Measurements from ENCODE around the gene NELFCD. TPM values are rescaled to one million over a fixed set of nuclear protein-coding genes. Genes with fewer than 3 reads are reported as not detected.
A peak's percentile ranks its signal among the peaks of the same experiment; 100 is the strongest.
"Not testable (repeated sequence)": the region's sequence is repeated elsewhere in the genome, so short reads cannot be mapped to it uniquely, and the experiment has no call there.

Gene NELFCD
- total RNA-seq, 1 experiment from 2014 or later, result 58.0 TPM

DNA sequence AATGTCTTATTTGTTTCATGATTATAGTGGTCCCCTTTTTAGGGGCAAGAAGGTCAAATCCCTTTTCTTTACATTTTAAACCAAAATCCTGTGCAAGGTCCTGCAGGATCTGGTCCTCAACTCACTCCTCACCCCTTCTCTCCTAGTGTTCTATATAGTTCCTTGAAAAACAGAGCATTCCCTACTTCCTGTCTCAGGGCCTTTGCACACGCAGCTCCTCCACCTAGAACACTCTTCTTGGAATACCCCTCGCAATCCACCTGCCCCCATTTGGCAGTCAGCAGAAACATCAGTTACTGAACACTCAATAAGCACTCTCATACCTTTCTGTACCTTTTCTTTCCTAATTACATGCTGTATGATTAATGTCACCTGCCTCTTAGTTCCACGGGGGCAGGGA, 54.3 kb downstream of the NELFCD start:
- no peak for DNase-seq (ENCODE audit: low spot score)
- in situ Hi-C loops (cut with HindIII; ENCODE audit: low sequenced_read_pairs), result no loop called here

GRCh38 chr20:59037386-59037785, 56.3 kb downstream of the NELFCD start:
- in situ Hi-C loops (cut with HindIII; ENCODE audit: low sequenced_read_pairs), result no loop called here
- DNase-seq (ENCODE audit: low spot score), result no peak

GRCh38 chr20:59039233-59039632, 58.2 kb downstream of the NELFCD start:
- in situ Hi-C loops (cut with HindIII; ENCODE audit: low sequenced_read_pairs), result no loop called here
- DNase-seq (ENCODE audit: low spot score), result no peak

- no peak for DNase-seq (ENCODE audit: low spot score)
- in situ Hi-C loops (cut with HindIII; ENCODE audit: low sequenced_read_pairs), result no loop called here
These were observed 59.6 kb downstream of the NELFCD start for GRCh38 chr20:59040667-59041066.

DNA sequence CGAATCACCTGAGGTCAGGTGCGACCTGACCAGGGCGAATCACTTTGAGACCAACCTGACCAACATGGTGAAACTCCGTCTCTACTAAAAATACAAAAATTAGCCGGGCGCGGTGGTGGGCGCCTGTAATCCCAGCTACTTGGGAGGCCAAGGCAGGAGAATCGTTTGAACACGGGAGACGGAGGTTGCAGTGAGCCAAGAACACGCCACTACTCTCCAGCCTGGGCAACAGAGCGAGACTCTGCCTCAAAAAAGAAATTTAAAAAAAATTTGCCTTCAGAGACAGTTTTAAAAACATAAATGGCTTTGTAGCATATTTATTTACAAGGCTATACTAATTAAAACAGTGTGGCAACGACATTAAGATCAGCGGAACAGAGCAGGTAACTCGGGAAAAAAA, 60.4 kb downstream of the NELFCD start:
- in situ Hi-C loops (cut with HindIII; ENCODE audit: low sequenced_read_pairs); DNase-seq (ENCODE audit: low spot score): not testable (repeated sequence)

- DNase-seq (ENCODE audit: low spot score), result no peak
- in situ Hi-C loops (cut with HindIII; ENCODE audit: low sequenced_read_pairs), result no loop called here
These were observed 61.2 kb downstream of the NELFCD start, which contains the start of gene PRELID3B for GRCh38 chr20:59042151-59042795. PRELID3B (minus strand) TSS chr20:59042786; CDS start chr20:59042730, 56 bp downstream.

DNA sequence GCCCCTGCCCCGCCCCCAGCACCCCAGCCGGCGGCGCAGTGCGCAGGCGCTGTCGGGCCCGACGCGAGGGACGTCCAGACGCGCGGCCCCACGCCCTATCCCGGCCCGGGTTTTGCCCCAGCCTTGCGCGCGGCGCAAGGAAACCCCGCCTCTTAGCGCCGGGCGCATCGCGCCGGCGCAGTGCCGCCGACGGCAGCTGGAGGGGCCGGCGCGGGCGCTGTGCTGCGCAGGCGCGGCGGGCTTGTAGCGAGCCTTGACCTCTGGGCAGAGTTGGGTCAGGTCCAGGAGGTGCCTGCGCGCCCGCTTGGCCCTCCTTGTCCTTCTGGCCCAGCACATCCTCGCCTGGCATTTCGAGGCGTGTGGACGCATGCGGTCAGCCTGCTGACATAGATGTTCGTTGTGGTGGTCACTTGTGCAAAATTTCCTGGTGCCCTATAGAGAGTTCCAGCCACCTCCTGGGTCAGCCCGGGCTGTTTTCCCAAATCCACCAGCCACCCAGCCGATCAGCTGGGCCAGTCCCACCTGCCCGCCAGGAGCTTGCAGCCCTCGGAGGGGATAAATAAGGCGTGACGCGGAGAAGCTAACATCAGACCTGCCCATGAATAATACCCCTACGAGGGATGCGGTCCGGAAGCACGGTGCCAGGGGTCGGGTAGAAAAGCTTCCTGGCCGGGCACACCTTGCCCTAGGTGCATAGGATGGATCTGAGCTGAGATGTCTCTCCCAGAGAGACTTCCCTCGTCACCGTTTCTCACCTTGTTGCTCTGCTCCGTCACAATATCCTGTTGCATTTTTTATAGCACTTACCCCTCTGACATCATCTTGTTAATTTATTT, 62.0 kb downstream of the NELFCD start:
- in situ Hi-C loops (cut with HindIII; ENCODE audit: low sequenced_read_pairs), result no loop called here
- peak; percentile 87 for DNase-seq (ENCODE audit: low spot score)

DNA sequence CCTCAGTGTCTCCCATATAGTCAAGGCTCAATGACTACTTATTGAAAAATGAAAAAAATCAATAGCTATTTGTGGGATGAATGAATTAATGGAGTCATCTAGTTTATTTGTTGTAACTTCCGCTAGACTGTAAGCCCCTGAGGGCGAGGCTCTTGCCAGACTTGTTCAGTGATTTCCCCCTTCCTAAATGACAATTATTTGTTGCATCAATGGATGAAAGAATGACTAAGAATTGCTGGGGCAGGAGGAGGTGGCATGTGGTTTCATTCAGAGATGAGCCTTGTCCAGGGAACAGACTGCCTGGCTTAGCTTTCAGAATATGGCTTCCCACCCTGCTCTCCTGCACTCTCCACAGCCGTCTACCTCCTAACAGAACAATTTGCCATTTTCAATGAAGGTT, 62.6 kb downstream of the NELFCD start:
- in situ Hi-C loops (cut with HindIII; ENCODE audit: low sequenced_read_pairs), result no loop called here

GRCh38 chr20:59044295-59044694, 63.2 kb downstream of the NELFCD start:
- in situ Hi-C loops (cut with HindIII; ENCODE audit: low sequenced_read_pairs), result no loop called here
- DNase-seq (ENCODE audit: low spot score), result no peak

More for the DNA sequence above, 62.6 kb downstream of the NELFCD start:
- DNase-seq (ENCODE audit: low spot score), result peak; percentile 16

Other genes starting within 250 kb of the NELFCD start
- not detected in 2 replicates for gene GNAS-AS1, start 130.4 kb upstream of the NELFCD start, total RNA-seq (2014; rRNA removed; shearing (Covaris generic))
- gene GNAS, start 128.5 kb upstream of the NELFCD start, total RNA-seq (2014; rRNA removed; shearing (Covaris generic)), result 580 and 603 TPM in 2 replicates
- gene CTSZ, start 26.0 kb downstream of the NELFCD start, total RNA-seq (2014; rRNA removed; shearing (Covaris generic)), result not detected in 2 replicates
- gene TUBB1, start 38.2 kb downstream of the NELFCD start, total RNA-seq (2014; rRNA removed; shearing (Covaris generic)), result not detected in 2 replicates
- 35.4 and 51.3 TPM in 2 replicates for gene ATP5F1E, start 51.1 kb downstream of the NELFCD start, total RNA-seq (2014; rRNA removed; shearing (Covaris generic))
- 49.6 and 76.2 TPM in 2 replicates for gene PRELID3B, start 61.5 kb downstream of the NELFCD start, total RNA-seq (2014; rRNA removed; shearing (Covaris generic))
- gene ZNF831, start 182.6 kb downstream of the NELFCD start, total RNA-seq (2014; rRNA removed; shearing (Covaris generic)), result not detected in 2 replicates

Measured in G401 (cell line).